Right atrium auricular region (tissue), 2 donors: ENCODE data around the gene SOX6. TPM values are rescaled to one million over a fixed set of nuclear protein-coding genes. Genes with fewer than 3 reads are reported as not detected.
"Not testable (repeated sequence)": the region's sequence is repeated elsewhere in the genome, so short reads cannot be mapped to it uniquely, and the experiment has no call there.

Experiments
- DNase-seq: peaks from one replicate; pipeline ENCODE4 v3.0.0-alpha.2; 2019; ENCODE audit warnings: low spot score
- H3K27ac ChIP-seq, 2 donors: fragments of 200-600 bp; sonication (generic); 1 replicate in 1 of 2; 2 replicates in 1 of 2; pipeline ENCODE4 v1.5.1; 2016 to 2019
- H3K27me3 ChIP-seq, 2 donors: fragments of 200-600 bp; sonication (generic); one replicate each; pipeline versions ENCODE4 v1.5.1 to v1.6.0; 2017 to 2019
- H3K36me3 ChIP-seq: fragments of 200-600 bp; sonication (generic); one replicate; pipeline ENCODE4 v1.5.1; 2016
- H3K4me1 ChIP-seq, 2 donors: fragments of 200-600 bp; sonication (generic); one replicate each; pipeline versions ENCODE4 v1.5.1 to v1.6.0; 2017 to 2019
- H3K4me3 ChIP-seq, 2 donors: fragments of 200-600 bp; sonication (generic); 1 replicate in 1 of 2; 2 replicates in 1 of 2; pipeline ENCODE4 v1.5.1; 2017 to 2019; ENCODE audit warnings: mild to moderate bottlenecking in 1 of 2, moderate library complexity in 1 of 2
- H3K9me3 ChIP-seq, 2 donors: fragments of 200-600 bp; sonication (generic); one replicate each; pipeline ENCODE4 v1.5.1; 2019
- CTCF ChIP-seq, 2 donors: fragments of 200-600 bp; sonication (generic); IDR thresholded peaks; one replicate each; pipeline ENCODE4 v1.5.1; 2019; ENCODE audit warnings: antibody characterized with exemption in 2 of 2
- total RNA-seq, 2 donors: library from RNA; depleted of rRNA; stranded (reverse); fragments of >200 nt; gene quantifications; one replicate each; pipeline ENCODE4 v1.1.0, GENCODE V29; 2016

Gene SOX6
- total RNA-seq, 2 donors from 2014 or later, result 13.5 to 14.3 TPM

- no peak for TF ChIP-seq CTCF (IDR thresholded peaks at IDR 0.05)
- no peak overlapping the region for H3K27ac ChIP-seq
Measured at GRCh38 chr11:16397390-16397789, 41.0 kb upstream of the SOX6 start.

GRCh38 chr11:16395601-16396000 lies 39.3 kb upstream of the SOX6 start:
- H3K9me3 ChIP-seq, result no peaks in the 10 kb centered on the region
- H3K4me1 ChIP-seq, result no peaks in the 10 kb centered on the region
- no peak for TF ChIP-seq CTCF (IDR thresholded peaks at IDR 0.05)
- no peak for DNase-seq
- H3K36me3 ChIP-seq, result no peaks in the 10 kb centered on the region
- no peak overlapping the region for H3K4me3 ChIP-seq
- no peaks in the 10 kb centered on the region for H3K27me3 ChIP-seq
- H3K27ac ChIP-seq, result no peak overlapping the region

More at GRCh38 chr11:16397390-16397789, 41.0 kb upstream of the SOX6 start:
- Histone ChIP-seq H3K36me3 (no peaks in the 10 kb centered on the region), H3K4me3 (no peak overlapping the region), H3K9me3 (no peaks in the 10 kb centered on the region), H3K27me3 (no peaks in the 10 kb centered on the region), H3K4me1 (no peaks in the 10 kb centered on the region)
- no peak for DNase-seq

GRCh38 chr11:16394947-16395346 lies 38.6 kb upstream of the SOX6 start:
- TF ChIP-seq CTCF (IDR thresholded peaks at IDR 0.05), result no peak
- no peak for DNase-seq

GRCh38 chr11:16393340-16393739 lies 37.0 kb upstream of the SOX6 start:
- no peaks in the 10 kb centered on the region for H3K9me3 ChIP-seq
- H3K27ac ChIP-seq, result no peak overlapping the region
- DNase-seq, result no peak
- no peak for TF ChIP-seq CTCF (IDR thresholded peaks at IDR 0.05)
- H3K4me1 ChIP-seq, result no peaks in the 10 kb centered on the region
- no peaks in the 10 kb centered on the region for H3K27me3 ChIP-seq
- no peaks in the 10 kb centered on the region for H3K36me3 ChIP-seq
- H3K4me3 ChIP-seq, result no peak overlapping the region

More at GRCh38 chr11:16394947-16395346, 38.6 kb upstream of the SOX6 start:
- Histone ChIP-seq H3K9me3 (no peaks in the 10 kb centered on the region), H3K27ac (no peak overlapping the region), H3K27me3 (no peaks in the 10 kb centered on the region), H3K4me1 (no peaks in the 10 kb centered on the region), H3K36me3 (no peaks in the 10 kb centered on the region), H3K4me3 (no peak overlapping the region)

- no peak overlapping the region for H3K4me3 ChIP-seq
- H3K9me3 ChIP-seq, result no peaks in the 10 kb centered on the region
- DNase-seq, result no peak
- H3K4me1 ChIP-seq, result no peaks in the 10 kb centered on the region
- no peak overlapping the region for H3K27ac ChIP-seq
- H3K27me3 ChIP-seq, result no peaks in the 10 kb centered on the region
- no peaks in the 10 kb centered on the region for H3K36me3 ChIP-seq
- no peak for TF ChIP-seq CTCF (IDR thresholded peaks at IDR 0.05)
Measured at GRCh38 chr11:16392616-16393015, 36.3 kb upstream of the SOX6 start.

GRCh38 chr11:16390826-16391225 lies 34.5 kb upstream of the SOX6 start:
- DNase-seq, H3K9me3 ChIP-seq, H3K36me3 ChIP-seq, H3K27me3 ChIP-seq, H3K27ac ChIP-seq, H3K4me1 ChIP-seq, H3K4me3 ChIP-seq: not testable (repeated sequence)
